HEK293 (cell line): ENCODE results near the gene KCNK3.
A peak's percentile ranks its signal among the peaks of the same experiment; 100 is the strongest.

Experiments used
- CTCF ChIA-PET: fragments of 350-600 bp; formaldehyde crosslinking; extraction: SDS; loops from one replicate; lab custom pipeline; 2021; ENCODE audit warnings: antibody characterized with exemption; lab: Yijun Ruan, JAX
- POLR2A ChIA-PET: fragments of 300-600 bp; formaldehyde crosslinking; extraction: SDS; loops from one replicate; lab custom pipeline; 2020; ENCODE audit warnings: antibody characterized with exemption, inconsistent platforms; lab: Yijun Ruan, JAX
- H3K27ac ChIP-seq: fragments of 200-500 bp; sonication (Bioruptor generic); 2 replicates; pipeline ENCODE4 v1.5.1; 2014; ENCODE audit warnings: low read depth, low read length, control low read depth, inconsistent platforms; ENCODE audit errors: extremely low read depth
- H3K36me3 ChIP-seq, 2 experiments: fragments of 200-500 bp in 1 of 2; sonication (Bioruptor generic) in 1 of 2; 1 replicate in 1 of 2; 2 replicates in 1 of 2; pipeline ENCODE4 v1.5.1; 2014 to 2017; ENCODE audit warnings: inconsistent platforms in 2 of 2, low read length in 2 of 2; ENCODE audit not compliant: control insufficient read depth in 2 of 2, insufficient read depth in 1 of 2
- H3K4me1 ChIP-seq: fragments of 200-500 bp; sonication (Bioruptor generic); 2 replicates; pipeline ENCODE4 v1.5.1; 2014; ENCODE audit warnings: mild to moderate bottlenecking, low read length, inconsistent platforms; ENCODE audit not compliant: control insufficient read depth, insufficient read depth
- H3K4me3 ChIP-seq: 2 replicates; pipeline ENCODE4 v1.5.1; 2011; ENCODE audit warnings: low read depth, mild to moderate bottlenecking, control low read depth, low read length, moderate library complexity
- H3K9me3 ChIP-seq: fragments of 200-500 bp; sonication (Bioruptor generic); 2 replicates; pipeline ENCODE4 v1.5.1; 2014; ENCODE audit warnings: low read depth, low read length, inconsistent platforms; ENCODE audit not compliant: control insufficient read depth, insufficient read depth
- FEZF1 ChIP-seq: fragments of 450-650 bp; formaldehyde crosslinking; IDR thresholded peaks from 2 replicates; pipeline ENCODE4 v1.5.1; 2016; ENCODE audit warnings: missing biosample characterization, missing genetic modification characterization
- GLI4 ChIP-seq: fragments of 450-650 bp; formaldehyde crosslinking; IDR thresholded peaks from 2 replicates; pipeline ENCODE4 v1.5.1; 2016; ENCODE audit warnings: missing biosample characterization, missing genetic modification characterization
- GLIS1 ChIP-seq: fragments of 450-650 bp; formaldehyde crosslinking; IDR thresholded peaks from 2 replicates; pipeline ENCODE4 v1.5.1; 2016; ENCODE audit warnings: missing biosample characterization, missing genetic modification characterization
- RBAK ChIP-seq: fragments of 450-650 bp; formaldehyde crosslinking; IDR thresholded peaks from 2 replicates; pipeline ENCODE4 v1.5.1; 2016; ENCODE audit warnings: missing biosample characterization, missing genetic modification characterization
- SALL2 ChIP-seq: fragments of 450-650 bp; formaldehyde crosslinking; IDR thresholded peaks from 2 replicates; pipeline ENCODE4 v1.5.0; 2017; ENCODE audit warnings: missing biosample characterization, mild to moderate bottlenecking, missing genetic modification characterization, borderline replicate concordance
- SCRT1 ChIP-seq: fragments of 450-650 bp; formaldehyde crosslinking; IDR thresholded peaks from 2 replicates; pipeline ENCODE4 v1.5.1; 2016; ENCODE audit warnings: missing biosample characterization, missing genetic modification characterization, borderline replicate concordance
- SCRT2 ChIP-seq: fragments of 450-650 bp; formaldehyde crosslinking; IDR thresholded peaks from 2 replicates; pipeline ENCODE4 v1.5.1; 2016; ENCODE audit warnings: missing biosample characterization, missing genetic modification characterization
- TRIM28 ChIP-seq: IDR thresholded peaks from 2 replicates; pipeline ENCODE4 v1.6.1; 2011; ENCODE audit warnings: low read length, control low read depth, borderline replicate concordance
- ZNF114 ChIP-seq: fragments of 450-650 bp; formaldehyde crosslinking; IDR thresholded peaks from 2 replicates; pipeline ENCODE4 v1.5.0; 2017; ENCODE audit warnings: missing biosample characterization, missing genetic modification characterization
- ZNF121 ChIP-seq: fragments of 450-650 bp; formaldehyde crosslinking; IDR thresholded peaks from 2 replicates; pipeline ENCODE4 v1.5.1; 2016; ENCODE audit warnings: missing biosample characterization, missing genetic modification characterization
- ZNF133 ChIP-seq: fragments of 450-650 bp; formaldehyde crosslinking; IDR thresholded peaks from 2 replicates; pipeline ENCODE4 v1.5.1; 2016; ENCODE audit warnings: missing biosample characterization, missing genetic modification characterization
- ZNF138 ChIP-seq: fragments of 450-650 bp; formaldehyde crosslinking; IDR thresholded peaks from 2 replicates; pipeline ENCODE4 v1.5.1; 2016; ENCODE audit warnings: missing biosample characterization, missing genetic modification characterization, borderline replicate concordance
- ZNF140 ChIP-seq: fragments of 450-650 bp; formaldehyde crosslinking; IDR thresholded peaks from 2 replicates; pipeline ENCODE4 v1.5.1; 2016; ENCODE audit warnings: missing biosample characterization, missing genetic modification characterization
- ZNF214 ChIP-seq: fragments of 450-650 bp; formaldehyde crosslinking; IDR thresholded peaks from 2 replicates; pipeline ENCODE4 v1.5.1; 2017; ENCODE audit warnings: missing biosample characterization, mild to moderate bottlenecking, missing genetic modification characterization, borderline replicate concordance
- ZNF239 ChIP-seq: fragments of 450-650 bp; formaldehyde crosslinking; IDR thresholded peaks from 2 replicates; pipeline ENCODE4 v1.5.1; 2016; ENCODE audit warnings: missing biosample characterization, missing genetic modification characterization
- ZNF354C ChIP-seq: fragments of 450-650 bp; formaldehyde crosslinking; IDR thresholded peaks from 2 replicates; pipeline ENCODE4 v1.5.1; 2016; ENCODE audit warnings: missing biosample characterization, missing genetic modification characterization, low read depth, borderline replicate concordance
- ZNF473 ChIP-seq: fragments of 450-650 bp; formaldehyde crosslinking; IDR thresholded peaks from 2 replicates; pipeline ENCODE4 v1.5.1; 2017; ENCODE audit warnings: missing biosample characterization, missing genetic modification characterization
- ZNF600 ChIP-seq: fragments of 450-650 bp; formaldehyde crosslinking; IDR thresholded peaks from 2 replicates; pipeline ENCODE4 v1.5.1; 2016; ENCODE audit warnings: missing biosample characterization, missing genetic modification characterization
- ZNF610 ChIP-seq: fragments of 450-650 bp; formaldehyde crosslinking; IDR thresholded peaks from 2 replicates; pipeline ENCODE4 v1.5.1; 2016; ENCODE audit warnings: missing biosample characterization, missing genetic modification characterization, borderline replicate concordance
- ZNF645 ChIP-seq: fragments of 450-650 bp; formaldehyde crosslinking; IDR thresholded peaks from 2 replicates; pipeline ENCODE4; 2016; ENCODE audit warnings: missing biosample characterization, missing genetic modification characterization
- ZNF658 ChIP-seq: fragments of 450-650 bp; formaldehyde crosslinking; IDR thresholded peaks from 2 replicates; pipeline ENCODE4; 2016; ENCODE audit warnings: missing biosample characterization, missing genetic modification characterization
- ZNF664 ChIP-seq: fragments of 450-650 bp; formaldehyde crosslinking; IDR thresholded peaks from 2 replicates; pipeline ENCODE4 v1.5.1; 2016; ENCODE audit warnings: missing biosample characterization, missing genetic modification characterization
- ZNF707 ChIP-seq: fragments of 450-650 bp; formaldehyde crosslinking; IDR thresholded peaks from 2 replicates; pipeline ENCODE4 v1.5.1; 2016; ENCODE audit warnings: missing biosample characterization, missing genetic modification characterization
- ZNF747 ChIP-seq: fragments of 450-650 bp; formaldehyde crosslinking; IDR thresholded peaks from 2 replicates; pipeline ENCODE4 v1.5.1; 2016; ENCODE audit warnings: missing biosample characterization, missing genetic modification characterization
- TF ChIP-seq, protein P1 (sequence below): fragments of 450-650 bp; formaldehyde crosslinking; IDR thresholded peaks from 2 replicates; pipeline ENCODE4 v1.5.1; 2016; ENCODE audit warnings: missing biosample characterization, missing genetic modification characterization
- TF ChIP-seq, protein P2 (sequence below): sonication (generic); formaldehyde crosslinking; IDR thresholded peaks from 2 replicates; pipeline ENCODE4 v1.8.1; 2022; ENCODE audit warnings: mild to moderate bottlenecking, moderate library complexity, missing genetic modification reagents
- TF ChIP-seq, protein P3 (sequence below): fragments of 450-650 bp; formaldehyde crosslinking; optimal IDR thresholded peaks from 2 replicates; pipeline ENCODE3; 2016; ENCODE audit warnings: missing biosample characterization, mild to moderate bottlenecking, missing genetic modification characterization

Gene KCNK3

DNA sequence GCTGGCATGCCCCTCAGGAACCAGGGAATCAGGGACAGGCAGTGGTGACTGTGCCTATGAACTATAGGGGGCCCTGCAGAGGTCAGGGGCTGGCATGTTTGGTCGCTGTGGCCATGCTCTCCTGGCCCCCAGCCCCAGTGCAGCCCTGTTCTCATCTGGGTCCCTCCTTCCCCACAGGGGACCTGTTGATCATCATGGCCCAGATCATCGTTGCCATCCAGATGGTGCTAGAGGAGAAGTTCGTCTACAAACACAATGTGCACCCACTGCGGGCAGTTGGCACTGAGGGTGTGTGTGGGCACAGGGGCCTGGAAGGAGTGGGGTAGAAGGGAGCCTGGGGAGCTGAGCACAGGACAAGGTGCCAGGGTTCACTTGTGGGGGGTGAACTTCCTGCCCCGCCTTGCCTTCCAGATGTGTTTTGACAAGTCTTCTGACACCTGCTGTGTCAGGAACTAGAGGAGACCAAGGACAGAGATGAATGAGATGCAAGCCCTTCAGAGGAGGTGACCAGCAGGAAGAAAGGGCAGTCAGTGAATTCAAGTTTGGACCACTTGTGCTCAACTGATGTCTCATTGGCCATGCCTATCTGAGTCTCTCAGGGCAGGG is 83.8 kb downstream of the KCNK3 start:
- CTCF ChIA-PET: no interaction called here
- no peak overlapping the region for H3K4me3 ChIP-seq
- POLR2A ChIA-PET: no interaction called here

GRCh38 chr2:26778098-26778497 is 85.6 kb downstream of the KCNK3 start:
- H3K9me3 ChIP-seq: no peaks in the 10 kb centered on the region
- no peak overlapping the region for H3K27ac ChIP-seq
- CTCF ChIA-PET: no interaction called here
- no peak for TF ChIP-seq ZNF610 (tag by site-specific recombination)
- TF ChIP-seq ZNF664 (tag by site-specific recombination): no peak
- TF ChIP-seq, protein P1, sequence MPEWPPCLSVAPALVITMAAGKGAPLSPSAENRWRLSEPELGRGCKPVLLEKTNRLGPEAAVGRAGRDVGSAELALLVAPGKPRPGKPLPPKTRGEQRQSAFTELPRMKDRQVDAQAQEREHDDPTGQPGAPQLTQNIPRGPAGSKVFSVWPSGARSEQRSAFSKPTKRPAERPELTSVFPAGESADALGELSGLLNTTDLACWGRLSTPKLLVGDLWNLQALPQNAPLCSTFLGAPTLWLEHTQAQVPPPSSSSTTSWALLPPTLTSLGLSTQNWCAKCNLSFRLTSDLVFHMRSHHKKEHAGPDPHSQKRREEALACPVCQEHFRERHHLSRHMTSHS (tag by site-specific recombination): no peak
- no peak for TF ChIP-seq ZNF473
- no peak for TF ChIP-seq FEZF1 (tag by site-specific recombination)
- no peak for TF ChIP-seq ZNF138 (tag by site-specific recombination)
- H3K4me1 ChIP-seq: no peaks in the 10 kb centered on the region
- H3K36me3 ChIP-seq: peaks cover 8 to 67% of the 10 kb centered on the region in 2 experiments; a peak in 2 of 3 replicates
- POLR2A ChIA-PET: no interaction called here
- no peak overlapping the region for H3K4me3 ChIP-seq

More for the DNA sequence above, 83.8 kb downstream of the KCNK3 start:
- no peak overlapping the region for H3K27ac ChIP-seq
- H3K36me3 ChIP-seq: peaks cover 8 to 67% of the 10 kb centered on the region in 2 experiments; a peak in 2 of 3 replicates
- no peaks in the 10 kb centered on the region for H3K4me1 ChIP-seq
- TF ChIP-seq ZNF133 (tag by site-specific recombination) (no peak), SCRT1 (tag by site-specific recombination) (peak; percentile 59; the same call in 1 of the 2 replicates), GLIS1 (no peak), ZNF645 (tag by site-specific recombination) (no peak), SCRT2 (tag by site-specific recombination) (peak; percentile 95), RBAK (tag by site-specific recombination) (no peak), GLI4 (tag by site-specific recombination) (no peak)
- TF ChIP-seq, protein P2, sequence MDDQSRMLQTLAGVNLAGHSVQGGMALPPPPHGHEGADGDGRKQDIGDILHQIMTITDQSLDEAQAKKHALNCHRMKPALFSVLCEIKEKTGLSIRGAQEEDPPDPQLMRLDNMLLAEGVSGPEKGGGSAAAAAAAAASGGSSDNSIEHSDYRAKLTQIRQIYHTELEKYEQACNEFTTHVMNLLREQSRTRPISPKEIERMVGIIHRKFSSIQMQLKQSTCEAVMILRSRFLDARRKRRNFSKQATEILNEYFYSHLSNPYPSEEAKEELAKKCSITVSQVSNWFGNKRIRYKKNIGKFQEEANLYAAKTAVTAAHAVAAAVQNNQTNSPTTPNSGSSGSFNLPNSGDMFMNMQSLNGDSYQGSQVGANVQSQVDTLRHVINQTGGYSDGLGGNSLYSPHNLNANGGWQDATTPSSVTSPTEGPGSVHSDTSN: no peak
- TF ChIP-seq, protein P3, sequence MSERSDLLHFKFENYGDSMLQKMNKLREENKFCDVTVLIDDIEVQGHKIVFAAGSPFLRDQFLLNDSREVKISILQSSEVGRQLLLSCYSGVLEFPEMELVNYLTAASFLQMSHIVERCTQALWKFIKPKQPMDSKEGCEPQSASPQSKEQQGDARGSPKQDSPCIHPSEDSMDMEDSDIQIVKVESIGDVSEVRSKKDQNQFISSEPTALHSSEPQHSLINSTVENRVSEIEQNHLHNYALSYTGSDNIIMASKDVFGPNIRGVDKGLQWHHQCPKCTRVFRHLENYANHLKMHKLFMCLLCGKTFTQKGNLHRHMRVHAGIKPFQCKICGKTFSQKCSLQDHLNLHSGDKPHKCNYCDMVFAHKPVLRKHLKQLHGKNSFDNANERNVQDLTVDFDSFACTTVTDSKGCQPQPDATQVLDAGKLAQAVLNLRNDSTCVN: no peak
- H3K9me3 ChIP-seq: no peaks in the 10 kb centered on the region

DNA sequence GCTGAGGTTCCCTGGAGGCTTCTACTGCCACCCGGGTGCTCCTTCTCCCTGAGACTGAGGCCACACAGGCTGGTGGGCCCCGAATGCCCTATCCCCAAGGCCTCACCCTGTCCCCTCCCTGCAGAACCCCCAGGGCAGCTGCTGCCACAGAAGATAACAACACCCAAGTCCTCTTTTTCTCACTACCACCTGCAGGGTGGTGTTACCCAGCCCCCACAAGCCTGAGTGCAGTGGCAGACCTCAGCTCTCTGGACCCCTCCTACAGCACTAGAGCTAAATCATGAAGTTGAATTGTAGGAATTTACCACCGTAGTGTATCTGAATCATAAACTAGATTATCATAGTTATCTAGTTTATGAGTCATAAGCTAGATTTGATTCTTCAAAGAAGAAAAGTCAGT is 86.0 kb downstream of the KCNK3 start:
- CTCF ChIA-PET: no interaction called here
- Histone ChIP-seq H3K36me3 (peaks cover 8 to 67% of the 10 kb centered on the region in 2 experiments; a peak in 2 of 3 replicates), H3K27ac (no peak overlapping the region), H3K4me1 (no peaks in the 10 kb centered on the region), H3K9me3 (no peaks in the 10 kb centered on the region), H3K4me3 (no peak overlapping the region)
- POLR2A ChIA-PET: no interaction called here
- TF ChIP-seq SCRT2 (tag by site-specific recombination) (no peak), TRIM28 (no peak), ZNF214 (tag by site-specific recombination) (no peak), ZNF658 (no peak), ZNF140 (tag by site-specific recombination) (no peak), ZNF747 (tag by site-specific recombination) (no peak), ZNF121 (tag by site-specific recombination) (no peak), SALL2 (tag by site-specific recombination) (no peak), ZNF114 (tag by site-specific recombination) (no peak), ZNF239 (tag by site-specific recombination) (no peak), ZNF354C (tag by site-specific recombination) (no peak), ZNF600 (tag by site-specific recombination) (no peak), ZNF707 (tag by site-specific recombination) (no peak)
